Stimulated activated CD8-positive, alpha-beta memory T cell treated with anti-CD3 and anti-CD28 coated beads, Interleukin-15, amount 100 ng/mL, for 4 hours (primary cell): Measurements from ENCODE around the gene IQGAP1.
"Not testable (repeated sequence)": the region's sequence is repeated elsewhere in the genome, so short reads cannot be mapped to it uniquely, and the experiment has no call there.

Experiments
- DNase-seq, 2 donors: peaks; one replicate each; pipeline ENCODE4 v3.0.0-alpha.2; 2020; ENCODE audit warnings: low read depth in 2 of 2

Gene IQGAP1

GRCh38 chr15:90407871-90408317 is 19.9 kb downstream of the IQGAP1 start:
- no peak for DNase-seq

GRCh38 chr15:90408657-90409056 is 20.6 kb downstream of the IQGAP1 start:
- no peak for DNase-seq

GRCh38 chr15:90409587-90409986 is 21.5 kb downstream of the IQGAP1 start:
- DNase-seq, result not testable (repeated sequence)

- not testable (repeated sequence) for DNase-seq
These were observed 22.3 kb downstream of the IQGAP1 start for GRCh38 chr15:90410316-90410715.

GRCh38 chr15:90411176-90411575 is 23.1 kb downstream of the IQGAP1 start:
- no peak for DNase-seq

GRCh38 chr15:90412356-90413194 is 24.5 kb downstream of the IQGAP1 start:
- DNase-seq, result no peak

- DNase-seq, result no peak
These were observed 25.7 kb downstream of the IQGAP1 start for GRCh38 chr15:90413411-90414379.

GRCh38 chr15:90414408-90415028 is 26.5 kb downstream of the IQGAP1 start:
- DNase-seq, result no peak

GRCh38 chr15:90416052-90416451 is 28.0 kb downstream of the IQGAP1 start:
- DNase-seq, result not testable (repeated sequence)

- no peak for DNase-seq
These were observed 30.6 kb downstream of the IQGAP1 start for GRCh38 chr15:90418627-90419026.

GRCh38 chr15:90419206-90419605 is 31.2 kb downstream of the IQGAP1 start:
- no peak for DNase-seq

GRCh38 chr15:90419738-90420406 is 31.8 kb downstream of the IQGAP1 start:
- DNase-seq, result no peak

GRCh38 chr15:90420451-90420850 is 32.4 kb downstream of the IQGAP1 start:
- no peak for DNase-seq

- no peak for DNase-seq
These were observed 33.5 kb downstream of the IQGAP1 start for GRCh38 chr15:90421527-90421926.

GRCh38 chr15:90422043-90422442 is 34.0 kb downstream of the IQGAP1 start:
- no peak for DNase-seq

- no peak for DNase-seq
These were observed 34.9 kb downstream of the IQGAP1 start for GRCh38 chr15:90422936-90423335.

GRCh38 chr15:90423801-90424319 is 35.8 kb downstream of the IQGAP1 start:
- no peak for DNase-seq

- DNase-seq, result no peak
These were observed 37.8 kb downstream of the IQGAP1 start for GRCh38 chr15:90425726-90426346.

GRCh38 chr15:90427185-90427584 is 39.1 kb downstream of the IQGAP1 start:
- no peak for DNase-seq

GRCh38 chr15:90432253-90432652 is 44.2 kb downstream of the IQGAP1 start:
- no peak for DNase-seq
